ENCODE measurements around the gene ESR1. TPM values are rescaled to one million over a fixed set of nuclear protein-coding genes. Genes with fewer than 3 reads are reported as not detected.

ESR1 gene
- 0.94 and 1.8 TPM in 2 replicates for total RNA-seq

GRCh38 chr6:151807513-151808370 is at the start of gene ESR1:
Gene ESR1, plus strand, starts transcription at chr6:151807682. Its CDS starts 231 bp downstream, at chr6:151807913.

All from cardiac ventricle fibroblast (primary cell).